NCI-H748 (cell line): Measurements from ENCODE around the gene CAPG.
"Not testable (repeated sequence)": the region's sequence is repeated elsewhere in the genome, so short reads cannot be mapped to it uniquely, and the experiment has no call there.

ENCODE experiments used
- DNase-seq: peaks from one replicate; lab custom pipeline; 2025; ENCODE audit not compliant: unreplicated experiment; lab: John Stamatoyannopoulos, UW

CAPG gene

GRCh38 chr2:85421260-85422071 is 11.3 kb upstream of the CAPG start:
- peak; percentile 41 for DNase-seq

GRCh38 chr2:85420536-85421259 is 10.5 kb upstream of the CAPG start:
- peak; percentile 75 for DNase-seq

GRCh38 chr2:85419009-85419675 is 9.0 kb upstream of the CAPG start:
- peak; percentile 29 for DNase-seq

GRCh38 chr2:85418132-85419008 is 8.2 kb upstream of the CAPG start, which contains the start of gene SH2D6:
Gene SH2D6 (plus strand): TSS chr2:85418714. CDS start chr2:85429466, 10,752 bp downstream.
- peak; percentile 86 for DNase-seq

- no peak for DNase-seq
These were observed 5.9 kb upstream of the CAPG start for GRCh38 chr2:85415980-85416650.

- DNase-seq, result no peak
These were observed 4.8 kb upstream of the CAPG start for GRCh38 chr2:85414761-85415553.

- not testable (repeated sequence) for DNase-seq
These were observed 4.2 kb upstream of the CAPG start for GRCh38 chr2:85414421-85414759.

- peak; percentile 11 for DNase-seq
These were observed 3.6 kb upstream of the CAPG start for GRCh38 chr2:85413592-85414420.

- no peak for DNase-seq
These were observed 1.2 kb upstream of the CAPG start for GRCh38 chr2:85411405-85411748.

GRCh38 chr2:85410584-85411404 is 628 bp upstream of the CAPG start:
- no peak for DNase-seq

- DNase-seq, result no peak
These were observed 4.7 kb downstream of the CAPG start for GRCh38 chr2:85405201-85406059.

GRCh38 chr2:85401844-85402243 is 8.3 kb downstream of the CAPG start:
- DNase-seq, result no peak

- DNase-seq, result no peak
These were observed 8.7 kb downstream of the CAPG start for GRCh38 chr2:85401464-85401805.

- DNase-seq, result no peak
These were observed 9.4 kb downstream of the CAPG start for GRCh38 chr2:85400541-85401463.

- DNase-seq, result peak; percentile 12
These were observed 10.1 kb downstream of the CAPG start for GRCh38 chr2:85400023-85400422.

GRCh38 chr2:85399183-85399455 is 11.0 kb downstream of the CAPG start:
- DNase-seq, result no peak
